Adipocyte (in vitro differentiated cells): ENCODE measurements around the gene PRKAG3.

Experiments used
- DNase-seq: peaks from one replicate; pipeline ENCODE4 v3.0.0-alpha.2; 2015; ENCODE audit warnings: low read depth
- H3K27me3 ChIP-seq: replicated peaks from 2 replicates; pipeline ENCODE4 v1.7.0; 2013; ENCODE audit warnings: mild to moderate bottlenecking, low read length, moderate library complexity; ENCODE audit not compliant: control insufficient read depth, insufficient read depth
- H3K36me3 ChIP-seq: 2 replicates; pipeline ENCODE4 v1.7.0; 2013; ENCODE audit warnings: low read length, mild to moderate bottlenecking, moderate library complexity; ENCODE audit not compliant: control insufficient read depth, insufficient read depth, severe bottlenecking
- H3K4me1 ChIP-seq: 2 replicates; pipeline ENCODE4 v1.7.0; 2013; ENCODE audit warnings: mild to moderate bottlenecking, low read length, moderate library complexity; ENCODE audit not compliant: control insufficient read depth, insufficient read depth
- H3K4me3 ChIP-seq: 2 replicates; pipeline ENCODE4 v1.7.0; 2013; ENCODE audit warnings: mild to moderate bottlenecking, low read length, moderate library complexity
- H3K9ac ChIP-seq: 2 replicates; pipeline ENCODE4 v1.7.0; 2013; ENCODE audit warnings: mild to moderate bottlenecking, low read length, moderate library complexity
- H3K9me3 ChIP-seq: 2 replicates; pipeline ENCODE4 v1.7.0; 2013; ENCODE audit warnings: mild to moderate bottlenecking, low read length, moderate library complexity; ENCODE audit not compliant: control insufficient read depth

PRKAG3 gene

GRCh38 chr2:218832520-218832919 lies 917 bp upstream of the PRKAG3 start:
- H3K36me3 ChIP-seq, result no peaks in the 10 kb centered on the region
- peaks cover 5% of the 10 kb centered on the region for H3K9me3 ChIP-seq
- peaks cover 3% of the 10 kb centered on the region for H3K27me3 ChIP-seq
- H3K9ac ChIP-seq, result no peak overlapping the region
- DNase-seq, result no peak
- H3K4me1 ChIP-seq, result peaks cover 22% of the 10 kb centered on the region
- H3K4me3 ChIP-seq, result no peak overlapping the region

DNA sequence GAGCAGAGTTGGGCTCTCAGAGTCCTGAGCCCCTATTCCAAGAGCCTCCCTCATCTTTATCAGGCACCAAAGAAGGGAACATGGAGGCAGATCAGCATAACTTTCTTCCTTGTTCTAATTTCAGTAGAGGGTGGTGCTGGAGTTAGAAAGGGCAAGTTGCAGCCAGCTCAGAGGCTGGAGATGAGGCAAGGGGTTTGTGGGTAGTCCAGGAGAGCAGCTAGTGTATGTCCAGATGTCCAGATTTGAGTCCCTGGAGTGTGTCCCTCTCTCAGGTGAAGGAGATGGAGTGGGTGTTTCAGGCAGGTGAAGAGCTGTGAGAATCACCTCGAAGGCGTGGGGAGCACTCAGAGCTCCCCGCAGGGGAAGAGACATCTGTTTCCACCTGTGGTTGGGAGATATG lies 478 bp upstream of the PRKAG3 start:
- Histone ChIP-seq H3K9ac (no peak overlapping the region), H3K36me3 (no peaks in the 10 kb centered on the region), H3K9me3 (peaks cover under 1% of the 10 kb centered on the region), H3K4me1 (peaks cover 22% of the 10 kb centered on the region), H3K4me3 (no peak overlapping the region), H3K27me3 (peaks cover 3% of the 10 kb centered on the region)
- no peak for DNase-seq

GRCh38 chr2:218830526-218831306 lies 887 bp downstream of the PRKAG3 start:
- Histone ChIP-seq H3K9ac (no peak overlapping the region), H3K36me3 (no peaks in the 10 kb centered on the region), H3K27me3 (peaks cover 3% of the 10 kb centered on the region), H3K4me3 (no peak overlapping the region), H3K9me3 (no peaks in the 10 kb centered on the region), H3K4me1 (peaks cover 22% of the 10 kb centered on the region)
- no peak for DNase-seq

GRCh38 chr2:218829868-218830451 lies 1.6 kb downstream of the PRKAG3 start:
- peaks cover 22% of the 10 kb centered on the region for H3K4me1 ChIP-seq
- H3K9ac ChIP-seq, result no peak overlapping the region
- DNase-seq, result no peak
- no peak overlapping the region for H3K4me3 ChIP-seq
- H3K27me3 ChIP-seq, result peaks cover 2% of the 10 kb centered on the region
- H3K9me3 ChIP-seq, result no peaks in the 10 kb centered on the region
- no peaks in the 10 kb centered on the region for H3K36me3 ChIP-seq

DNA sequence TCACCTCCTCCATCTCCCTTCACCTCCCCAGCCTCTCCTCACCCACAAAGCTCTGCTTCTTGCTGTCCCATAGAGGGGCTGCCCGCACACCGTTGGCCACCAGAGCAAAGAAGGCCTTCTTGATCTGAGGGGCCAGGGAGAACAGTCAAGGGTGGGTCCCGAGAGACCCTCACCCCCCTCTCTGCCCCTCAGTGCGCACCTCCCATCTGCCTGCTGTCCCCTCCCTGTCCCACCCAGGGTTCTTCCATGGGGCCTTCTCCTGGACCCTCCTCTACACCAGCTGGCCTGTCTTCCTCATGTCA lies 3.2 kb downstream of the PRKAG3 start:
- H3K9me3 ChIP-seq, result no peaks in the 10 kb centered on the region
- peaks cover 6% of the 10 kb centered on the region for H3K27me3 ChIP-seq
- H3K4me1 ChIP-seq, result peaks cover 22% of the 10 kb centered on the region
- no peak for DNase-seq
- H3K4me3 ChIP-seq, result no peak overlapping the region
- H3K36me3 ChIP-seq, result no peaks in the 10 kb centered on the region
- no peak overlapping the region for H3K9ac ChIP-seq

- Histone ChIP-seq H3K9ac (no peak overlapping the region), H3K27me3 (peaks cover 6% of the 10 kb centered on the region), H3K9me3 (no peaks in the 10 kb centered on the region), H3K4me3 (no peak overlapping the region), H3K4me1 (peaks cover 18% of the 10 kb centered on the region), H3K36me3 (no peaks in the 10 kb centered on the region)
- DNase-seq, result no peak
Observed at GRCh38 chr2:218827701-218828476, 3.7 kb downstream of the PRKAG3 start.

GRCh38 chr2:218826791-218827190 lies 4.8 kb downstream of the PRKAG3 start:
- Histone ChIP-seq H3K4me3 (no peak overlapping the region), H3K36me3 (no peaks in the 10 kb centered on the region)

GRCh38 chr2:218824004-218824403 lies 7.6 kb downstream of the PRKAG3 start:
- H3K4me1 ChIP-seq, result no peaks in the 10 kb centered on the region
- H3K9me3 ChIP-seq, result no peaks in the 10 kb centered on the region
- H3K9ac ChIP-seq, result no peak overlapping the region
- H3K27me3 ChIP-seq, result peaks cover 11% of the 10 kb centered on the region
- DNase-seq, result no peak
- no peaks in the 10 kb centered on the region for H3K36me3 ChIP-seq
- no peak overlapping the region for H3K4me3 ChIP-seq

More at GRCh38 chr2:218826791-218827190, 4.8 kb downstream of the PRKAG3 start:
- Histone ChIP-seq H3K4me1 (peaks cover 7% of the 10 kb centered on the region), H3K9ac (no peak overlapping the region), H3K27me3 (peaks cover 6% of the 10 kb centered on the region), H3K9me3 (no peaks in the 10 kb centered on the region)
- DNase-seq, result no peak

DNA sequence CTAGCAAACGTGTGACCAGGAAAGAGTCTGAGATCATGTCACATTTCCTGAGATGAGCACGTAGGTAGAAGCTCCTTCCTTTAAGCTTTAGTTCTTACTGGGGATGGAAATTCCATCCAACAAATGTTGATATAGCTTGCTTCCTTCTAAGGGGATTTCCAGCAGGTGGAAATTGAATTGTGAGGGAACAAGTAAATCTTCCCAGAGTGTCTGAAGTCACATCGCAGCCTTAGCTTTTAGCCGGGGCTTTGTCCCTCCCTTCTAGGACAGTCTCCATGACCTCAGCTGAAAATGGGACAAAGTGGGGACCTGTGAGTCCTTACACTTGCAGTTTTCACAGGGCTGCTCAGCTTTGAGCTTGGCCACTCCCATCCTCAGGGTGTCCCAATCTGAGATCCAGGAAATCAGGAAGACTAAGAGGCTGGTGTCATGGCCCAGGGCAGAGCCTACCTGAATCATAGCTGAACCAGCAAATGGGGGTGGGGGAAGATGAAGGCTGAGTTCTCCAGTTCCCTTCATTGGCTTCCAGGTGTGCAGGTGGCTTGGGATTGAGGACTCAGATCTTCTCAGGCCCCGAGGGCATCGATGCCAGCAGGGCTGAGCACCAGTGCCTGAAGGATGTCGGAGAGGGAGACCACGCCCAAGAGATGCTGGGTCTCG lies 8.3 kb downstream of the PRKAG3 start:
- Histone ChIP-seq H3K9me3 (no peaks in the 10 kb centered on the region), H3K4me3 (no peak overlapping the region), H3K36me3 (no peaks in the 10 kb centered on the region), H3K9ac (no peak overlapping the region), H3K27me3 (peaks cover 11% of the 10 kb centered on the region), H3K4me1 (no peaks in the 10 kb centered on the region)
- no peak for DNase-seq

GRCh38 chr2:218822622-218823021 lies 9.0 kb downstream of the PRKAG3 start:
- H3K27me3 ChIP-seq, result peaks cover 11% of the 10 kb centered on the region
- H3K36me3 ChIP-seq, result no peaks in the 10 kb centered on the region

GRCh38 chr2:218821605-218822211 lies 9.9 kb downstream of the PRKAG3 start:
- Histone ChIP-seq H3K4me3 (no peak overlapping the region), H3K4me1 (no peaks in the 10 kb centered on the region), H3K36me3 (peaks cover under 1% of the 10 kb centered on the region), H3K27me3 (peaks cover 11% of the 10 kb centered on the region), H3K9me3 (no peaks in the 10 kb centered on the region), H3K9ac (no peak overlapping the region)
- DNase-seq, result no peak

More at GRCh38 chr2:218822622-218823021, 9.0 kb downstream of the PRKAG3 start:
- Histone ChIP-seq H3K9me3 (no peaks in the 10 kb centered on the region), H3K4me1 (no peaks in the 10 kb centered on the region), H3K4me3 (no peak overlapping the region), H3K9ac (no peak overlapping the region)
- DNase-seq, result no peak
